NCI-H1417 (cell line): ENCODE data around the gene LCAT.

Experiments used
- DNase-seq, 3 experiments: peaks; one replicate each; lab custom pipeline; 2025; lab: John Stamatoyannopoulos, UW

Gene LCAT

DNA sequence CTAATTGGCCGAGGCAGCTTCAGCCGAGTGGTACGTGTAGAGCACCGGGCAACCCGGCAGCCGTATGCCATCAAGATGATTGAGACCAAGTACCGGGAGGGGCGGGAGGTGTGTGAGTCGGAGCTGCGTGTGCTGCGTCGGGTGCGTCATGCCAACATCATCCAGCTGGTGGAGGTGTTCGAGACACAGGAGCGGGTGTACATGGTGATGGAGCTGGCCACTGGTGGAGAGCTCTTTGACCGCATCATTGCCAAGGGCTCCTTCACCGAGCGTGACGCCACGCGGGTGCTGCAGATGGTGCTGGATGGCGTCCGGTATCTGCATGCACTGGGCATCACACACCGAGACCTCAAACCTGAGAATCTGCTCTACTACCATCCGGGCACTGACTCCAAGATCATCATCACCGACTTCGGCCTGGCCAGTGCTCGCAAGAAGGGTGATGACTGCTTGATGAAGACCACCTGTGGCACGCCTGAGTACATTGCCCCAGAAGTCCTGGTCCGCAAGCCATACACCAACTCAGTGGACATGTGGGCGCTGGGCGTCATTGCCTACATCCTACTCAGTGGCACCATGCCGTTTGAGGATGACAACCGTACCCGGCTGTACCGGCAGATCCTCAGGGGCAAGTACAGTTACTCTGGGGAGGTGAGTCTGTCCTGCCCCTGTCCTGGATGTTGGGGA, 34.7 kb downstream of the LCAT start:
- no peak for DNase-seq

DNA sequence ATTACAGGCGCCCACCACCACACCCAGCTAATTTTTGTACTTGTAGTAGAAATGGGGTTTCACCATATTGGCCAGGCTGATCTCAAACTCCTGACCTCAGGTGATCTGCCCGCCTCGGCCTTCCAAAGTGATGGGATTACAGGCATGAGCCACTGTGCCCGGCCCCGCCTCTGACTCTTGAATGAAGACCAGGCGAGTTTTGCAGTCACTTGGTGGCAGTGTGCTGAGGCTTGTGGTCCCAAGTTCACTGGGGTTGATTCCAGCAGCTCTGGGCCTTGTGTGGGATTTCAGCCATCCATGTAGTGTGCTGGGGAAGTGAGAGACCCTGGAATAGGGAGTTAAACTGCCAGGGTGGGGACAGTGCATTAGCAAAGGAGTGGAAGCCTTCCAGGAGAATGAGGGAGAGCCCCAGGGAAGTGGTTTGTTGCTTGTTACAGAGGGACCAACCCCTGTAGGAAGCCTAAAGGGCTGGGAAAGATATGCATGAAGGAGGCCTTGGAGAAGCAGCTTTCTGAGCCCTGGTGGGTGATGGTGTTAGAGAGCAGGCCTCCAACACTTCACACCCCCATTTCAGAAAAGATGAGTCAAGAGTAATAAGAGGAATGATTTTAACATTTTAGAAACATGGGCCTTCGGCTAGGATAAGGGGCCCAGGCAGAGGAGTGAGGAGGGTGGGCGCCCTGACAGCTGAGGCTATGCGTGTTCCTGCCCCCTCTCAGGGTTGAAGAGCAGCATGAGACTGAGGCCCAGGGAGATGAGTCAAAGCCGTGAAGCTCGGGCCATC, 36.3 kb downstream of the LCAT start:
- no peak for DNase-seq

DNA sequence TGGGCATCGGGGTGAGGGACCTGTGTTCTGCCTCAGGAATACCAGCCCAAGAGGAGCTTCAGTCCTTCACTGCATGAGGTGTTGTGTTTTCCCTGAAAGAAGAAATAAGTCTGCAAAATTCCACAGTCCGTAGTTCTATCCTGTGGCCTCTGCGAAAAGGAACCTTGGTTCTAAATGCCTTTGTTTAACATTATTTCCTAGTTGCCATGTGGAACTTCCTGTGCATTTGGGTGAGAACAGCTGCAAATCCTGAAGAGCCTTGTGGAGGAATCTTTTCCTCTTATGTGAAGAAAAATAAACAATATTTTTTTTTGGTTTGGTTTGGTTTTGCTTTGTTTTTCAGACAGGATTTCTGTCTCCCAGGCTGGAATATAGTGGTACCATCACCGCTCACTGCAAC, 41.1 kb downstream of the LCAT start:
- no peak for DNase-seq

DNA sequence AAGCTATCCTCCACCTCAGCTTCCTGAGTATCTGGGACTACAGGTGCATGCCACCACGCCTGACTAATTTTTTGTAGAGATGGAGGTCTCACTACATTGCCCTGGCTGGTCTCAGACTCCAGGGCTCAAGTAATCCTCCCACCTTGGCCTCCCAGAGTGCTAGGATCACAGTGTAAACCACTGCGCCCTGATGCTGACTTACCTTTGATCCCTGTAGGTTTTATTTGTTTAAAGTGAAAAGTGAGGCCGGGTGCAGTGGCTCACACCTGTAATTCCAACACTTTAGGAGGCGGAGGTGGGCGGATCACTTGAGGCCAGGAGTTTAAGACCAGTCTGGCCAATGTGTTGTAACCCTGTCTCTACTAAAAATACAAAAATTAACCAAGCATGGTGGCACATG, 42.2 kb downstream of the LCAT start:
- DNase-seq, result no peak

DNA sequence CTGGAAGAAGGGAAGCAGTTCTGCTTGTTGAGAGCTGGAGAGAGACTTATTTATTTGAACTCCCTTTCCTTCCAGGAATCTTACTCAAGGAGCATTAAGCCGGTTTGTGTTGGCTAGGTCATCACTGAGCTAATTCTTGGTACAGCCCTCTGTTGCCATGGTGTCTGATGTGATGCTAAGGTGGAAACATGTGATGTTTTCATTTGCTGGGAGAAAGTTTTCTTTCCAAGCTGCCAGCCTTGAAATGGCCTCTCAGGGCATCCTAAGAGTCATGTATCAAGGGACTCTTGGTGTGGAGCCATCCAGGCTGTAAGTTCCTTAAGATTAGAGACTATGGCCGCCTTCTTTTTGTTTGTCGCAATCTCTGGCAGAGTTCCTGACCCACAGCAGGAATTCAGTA, 46.7 kb downstream of the LCAT start:
- DNase-seq, result no peak

DNA sequence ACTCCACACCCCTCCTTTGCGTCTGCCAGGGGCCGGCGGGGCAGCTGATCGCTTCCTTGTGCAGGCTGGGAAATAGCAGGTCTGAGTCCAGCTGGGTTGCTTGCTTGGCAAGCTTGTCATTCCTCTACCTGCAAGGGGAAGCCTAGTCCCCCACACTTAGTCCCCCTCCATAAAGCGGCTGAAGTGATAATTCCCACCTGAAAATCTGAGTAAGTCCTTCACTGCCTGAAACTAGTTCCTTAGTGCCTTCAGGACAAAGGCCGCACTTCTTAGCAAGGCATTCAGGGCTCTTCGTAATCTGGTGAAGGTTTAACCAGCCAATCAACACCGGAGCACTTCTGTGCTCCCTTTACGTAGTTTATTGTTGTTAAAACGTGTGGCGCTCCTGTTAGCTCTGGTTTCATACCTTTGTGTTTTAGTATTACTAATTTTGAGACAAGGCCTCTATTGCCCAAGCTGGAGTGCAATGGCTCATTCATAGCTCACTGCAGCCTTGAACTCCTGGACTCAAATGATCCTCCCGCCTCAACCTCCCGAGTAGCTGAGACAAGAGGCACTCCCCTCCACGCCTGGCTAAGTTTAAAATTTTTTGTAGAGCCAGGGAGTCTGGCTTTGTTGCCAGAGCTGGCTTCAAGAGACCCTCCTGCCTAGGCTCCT, 50.0 kb downstream of the LCAT start:
- no peak for DNase-seq

DNA sequence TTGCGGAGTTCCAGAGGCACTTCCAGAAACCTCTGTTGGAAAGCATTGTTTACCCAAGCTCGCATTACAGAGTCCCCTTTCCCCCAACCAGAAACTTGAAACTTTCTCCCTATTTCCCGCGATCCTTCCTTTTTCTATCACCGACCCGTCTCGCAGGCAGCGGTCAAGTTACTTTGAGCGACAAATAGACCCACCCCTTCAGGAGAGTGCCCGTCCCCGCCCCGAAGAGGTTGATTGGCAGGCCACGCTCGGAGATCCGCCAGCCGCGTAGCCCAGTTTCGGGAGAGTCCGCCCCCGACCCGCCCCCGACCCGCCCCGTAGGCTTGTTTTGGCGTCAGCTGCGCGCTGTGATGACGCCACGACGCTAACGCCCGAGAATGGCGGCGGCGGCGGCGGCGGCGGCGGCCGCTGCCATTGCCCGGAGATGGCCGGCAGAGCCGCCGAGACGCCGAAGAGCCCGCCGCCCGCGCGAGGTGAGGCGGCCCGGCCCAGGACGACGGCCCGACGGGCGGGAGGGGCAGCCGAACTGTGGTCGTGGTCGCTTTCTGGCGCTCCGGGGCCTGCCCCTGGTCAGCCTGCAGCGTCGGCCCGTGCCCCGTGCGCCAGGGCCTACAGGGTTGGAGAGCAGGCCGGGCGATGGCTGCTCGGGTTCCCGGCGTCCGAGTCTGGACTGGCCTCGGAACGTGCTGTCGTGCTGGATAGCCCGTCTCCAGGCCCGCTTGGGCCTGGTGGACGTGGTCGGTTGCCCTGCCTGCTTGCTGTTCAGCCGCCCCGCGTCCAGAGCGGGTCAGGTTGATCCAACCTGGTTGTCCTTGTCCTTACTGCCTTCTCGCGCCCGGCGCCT, 50.8 kb downstream of the LCAT start, which contains the start of gene PSKH1:
TSS of gene PSKH1 (plus strand) at position 356 of the 844 bp plus-strand sequence. CDS start 15,496 bp downstream, outside the sequence.
- DNase-seq, result peak; percentile 90 to 95 (median 91)

DNA sequence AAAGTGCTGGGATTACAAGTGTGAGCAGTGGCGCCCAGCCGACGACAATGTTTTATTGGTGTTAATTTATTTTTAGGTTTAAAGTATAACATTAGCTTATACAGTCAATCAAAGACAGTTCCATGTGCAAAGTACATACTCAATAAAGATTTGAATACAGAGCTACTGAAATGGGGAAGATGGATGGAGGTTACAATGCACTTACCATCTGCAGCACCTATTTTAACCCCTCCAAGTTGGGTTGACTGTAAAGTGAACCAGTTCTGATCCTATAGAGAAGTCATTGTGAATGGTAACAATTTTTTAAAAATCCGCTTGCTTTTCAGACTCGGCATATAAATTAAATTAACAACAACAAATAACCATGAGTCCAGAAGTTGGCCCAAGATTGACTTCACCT, 51.5 kb downstream of the LCAT start:
- no peak for DNase-seq
